GM06990 (cell line): ENCODE measurements around the gene RAB12.

ENCODE experiments used
- DNase-seq: peaks from one replicate; pipeline ENCODE4 v3.0.0-alpha.2; 2011; ENCODE audit not compliant: insufficient read length; ENCODE audit errors: extremely low read depth
- H3K27me3 ChIP-seq: replicated peaks from 2 replicates; pipeline ENCODE4 v1.6.0; 2011; ENCODE audit warnings: low read length; ENCODE audit not compliant: control insufficient read depth, insufficient read depth
- H3K36me3 ChIP-seq: 2 replicates; pipeline ENCODE4 v1.5.1; 2011; ENCODE audit warnings: low read length; ENCODE audit not compliant: control insufficient read depth, insufficient read depth
- H3K4me3 ChIP-seq: replicated peaks from 2 replicates; pipeline ENCODE4 v1.5.1; 2011; ENCODE audit warnings: low read depth, mild to moderate bottlenecking, control low read depth, low read length
- TF ChIP-seq, protein P1 (sequence below): IDR thresholded peaks from 2 replicates; pipeline ENCODE4 v1.5.1; 2011; ENCODE audit warnings: low read length, control low read depth, mild to moderate bottlenecking, inconsistent platforms; ENCODE audit not compliant: insufficient read depth, poor library complexity, severe bottlenecking

The RAB12 gene

GRCh38 chr18:8656232-8656631 lies 47.0 kb downstream of the RAB12 start:
- DNase-seq = no peak
- Histone ChIP-seq H3K36me3 (no peaks in the 10 kb centered on the region), H3K4me3 (no peak overlapping the region), H3K27me3 (no peaks in the 10 kb centered on the region)
- TF ChIP-seq, protein P1, sequence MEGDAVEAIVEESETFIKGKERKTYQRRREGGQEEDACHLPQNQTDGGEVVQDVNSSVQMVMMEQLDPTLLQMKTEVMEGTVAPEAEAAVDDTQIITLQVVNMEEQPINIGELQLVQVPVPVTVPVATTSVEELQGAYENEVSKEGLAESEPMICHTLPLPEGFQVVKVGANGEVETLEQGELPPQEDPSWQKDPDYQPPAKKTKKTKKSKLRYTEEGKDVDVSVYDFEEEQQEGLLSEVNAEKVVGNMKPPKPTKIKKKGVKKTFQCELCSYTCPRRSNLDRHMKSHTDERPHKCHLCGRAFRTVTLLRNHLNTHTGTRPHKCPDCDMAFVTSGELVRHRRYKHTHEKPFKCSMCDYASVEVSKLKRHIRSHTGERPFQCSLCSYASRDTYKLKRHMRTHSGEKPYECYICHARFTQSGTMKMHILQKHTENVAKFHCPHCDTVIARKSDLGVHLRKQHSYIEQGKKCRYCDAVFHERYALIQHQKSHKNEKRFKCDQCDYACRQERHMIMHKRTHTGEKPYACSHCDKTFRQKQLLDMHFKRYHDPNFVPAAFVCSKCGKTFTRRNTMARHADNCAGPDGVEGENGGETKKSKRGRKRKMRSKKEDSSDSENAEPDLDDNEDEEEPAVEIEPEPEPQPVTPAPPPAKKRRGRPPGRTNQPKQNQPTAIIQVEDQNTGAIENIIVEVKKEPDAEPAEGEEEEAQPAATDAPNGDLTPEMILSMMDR = no peak

- DNase-seq = no peak
- Histone ChIP-seq H3K27me3 (no peaks in the 10 kb centered on the region), H3K4me3 (no peak overlapping the region), H3K36me3 (no peaks in the 10 kb centered on the region)
- TF ChIP-seq, protein P1 = no peak
These were observed 48.0 kb downstream of the RAB12 start for GRCh38 chr18:8657050-8657820.

- DNase-seq = no peak
- no peaks in the 10 kb centered on the region for H3K36me3 ChIP-seq
- TF ChIP-seq, protein P1 = no peak
- H3K27me3 ChIP-seq = no peaks in the 10 kb centered on the region
- no peak overlapping the region for H3K4me3 ChIP-seq
These were observed 48.7 kb downstream of the RAB12 start for GRCh38 chr18:8657873-8658470.

DNA sequence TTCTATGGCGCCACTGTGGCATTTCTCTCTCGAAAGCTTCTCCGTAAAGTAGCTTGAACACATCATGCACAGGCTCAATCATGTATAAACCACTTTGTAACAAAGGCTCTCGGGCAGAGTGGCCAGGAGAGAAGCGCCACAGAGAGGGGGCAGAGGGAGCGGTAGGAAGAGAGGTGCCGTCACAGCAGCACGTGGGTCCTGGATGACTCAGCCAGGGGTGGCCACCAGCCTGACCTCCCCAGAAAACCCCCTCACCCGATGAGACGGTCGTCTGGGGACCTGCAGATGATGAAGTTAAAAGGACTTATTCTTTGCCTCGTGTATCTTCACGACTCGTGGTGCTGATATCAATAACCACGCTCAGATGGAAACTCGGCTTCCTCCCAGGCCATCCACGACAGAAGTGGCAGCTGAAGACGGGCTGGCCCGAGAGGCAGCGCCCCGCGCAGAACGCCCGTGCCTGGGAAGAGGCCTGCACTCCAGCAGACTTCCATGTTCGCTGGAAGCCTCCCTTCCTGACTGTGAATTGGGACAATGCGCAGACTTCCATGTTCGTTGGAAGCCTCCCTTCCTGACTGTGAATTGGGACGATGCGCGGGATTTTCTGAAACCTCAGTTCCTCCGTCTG lies 49.7 kb downstream of the RAB12 start:
- no peaks in the 10 kb centered on the region for H3K36me3 ChIP-seq
- no peak for DNase-seq
- no peak overlapping the region for H3K4me3 ChIP-seq
- TF ChIP-seq, protein P1 = no peak
- H3K27me3 ChIP-seq = no peaks in the 10 kb centered on the region

GRCh38 chr18:8659609-8660242 lies 50.5 kb downstream of the RAB12 start:
- TF ChIP-seq, protein P1 = no peak
- no peak for DNase-seq
- Histone ChIP-seq H3K4me3 (no peak overlapping the region), H3K36me3 (no peaks in the 10 kb centered on the region), H3K27me3 (no peaks in the 10 kb centered on the region)
